Tibial artery (tissue), 4 donors: ENCODE results near the gene KRT75.

Experiments used
- DNase-seq, 2 donors: peaks; one replicate each; pipeline ENCODE4 v3.0.0-alpha.2; 2019
- H3K27ac ChIP-seq, 2 donors: fragments of 200-600 bp; sonication (generic) in 1 of 2; 1 replicate in 1 of 2; 2 replicates in 1 of 2; pipeline ENCODE4 v1.5.1; 2018 to 2019; ENCODE audit warnings: mild to moderate bottlenecking in 1 of 2
- H3K27me3 ChIP-seq, 2 donors: fragments of 200-600 bp; sonication (generic) in 1 of 2; one replicate each; pipeline versions ENCODE4 v1.5.1 to v1.6.0; 2016 to 2019
- H3K36me3 ChIP-seq, 3 donors: fragments of 200-600 bp; sonication (generic) in 2 of 3; one replicate each; pipeline ENCODE4 v1.5.1; 2016 to 2019; ENCODE audit warnings: mild to moderate bottlenecking in 2 of 3
- H3K4me1 ChIP-seq, 4 donors: fragments of 200-600 bp; sonication (generic) in 2 of 4; 1 replicate in 3 of 4; 2 replicates in 1 of 4; pipeline ENCODE4 v1.5.1; 2016 to 2019
- H3K4me3 ChIP-seq, 2 donors: fragments of 200-600 bp; sonication (generic) in 1 of 2; 1 replicate in 1 of 2; 2 replicates in 1 of 2; pipeline ENCODE4 v1.5.1; 2018 to 2019; ENCODE audit warnings: mild to moderate bottlenecking in 2 of 2
- H3K9me3 ChIP-seq, 3 donors: fragments of 200-600 bp; sonication (generic) in 1 of 3; one replicate each; pipeline ENCODE4 v1.5.1; 2016 to 2019
- CTCF ChIP-seq, 2 experiments: fragments of 200-600 bp in 1 of 2; fragments of 450-650 bp in 1 of 2; IDR thresholded peaks; one replicate each; pipeline ENCODE4 v1.5.1; 2017 to 2019; ENCODE audit warnings: antibody characterized with exemption in 2 of 2, mild to moderate bottlenecking in 1 of 2, moderate library complexity in 1 of 2
- intact Hi-C: fragments of 100-400 bp; cut with DNase I; formaldehyde crosslinking; loops from one replicate; pipeline ENCODE4 v1.15.0; 2023; ENCODE audit warnings: low total_unique reads

Gene KRT75

GRCh38 chr12:52377266-52377665 is 56.9 kb downstream of the KRT75 start:
- intact Hi-C loops: loop anchor here (10.0 kb wide), 1 partner anchor 598 kb away; no protein-coding TSS in a partner anchor

More at GRCh38 chr12:52377266-52377665, 56.9 kb downstream of the KRT75 start:
- Histone ChIP-seq H3K4me3 (no peak overlapping the region), H3K9me3 (no peaks in the 10 kb centered on the region), H3K27me3 (peaks cover 0 to 5% of the 10 kb centered on the region in 2 donors), H3K4me1 (peaks cover 0 to 1% (median 0%) of the 10 kb centered on the region in 4 donors), H3K27ac (no peak overlapping the region), H3K36me3 (no peaks in the 10 kb centered on the region)
- DNase-seq: no peak
- no peak for TF ChIP-seq CTCF (IDR thresholded peaks at IDR 0.05)
